Panc1 (cell line): ENCODE results near the gene CMTM7. TPM values are rescaled to one million over a fixed set of nuclear protein-coding genes. Genes with fewer than 3 reads are reported as not detected.
A peak's percentile ranks its signal among the peaks of the same experiment; 100 is the strongest.

Experiments used
- ATAC-seq: fragments of 200-7000 bp; cut with Tn5 transposase; 2 replicates; pipeline ENCODE4 v1.9.1; 2020; ENCODE audit warnings: mild to moderate bottlenecking, moderate library complexity
- BruUV-seq: library from RNA; stranded (reverse); fragments of 400-500 nt; replicated peaks from 2 replicates; lab custom pipeline; 2021; lab: Mats Ljungman, UMichigan
- CTCF ChIA-PET: fragments of 300-600 bp; sonication (Branson Sonifier 250); formaldehyde crosslinking; loops from one replicate; lab custom pipeline; 2022; ENCODE audit warnings: antibody characterized with exemption; lab: Charles Lee
- POLR2A ChIA-PET: fragments of 300-600 bp; sonication (Branson Sonifier 250); formaldehyde crosslinking; loops from one replicate; lab custom pipeline; 2022; ENCODE audit warnings: antibody characterized with exemption; lab: Charles Lee
- DNase-seq: peaks from one replicate; pipeline ENCODE4 v3.0.0-alpha.2; 2010; ENCODE audit warnings: low read depth, low spot score
- H3K27ac ChIP-seq: 2 replicates; pipeline ENCODE4 v1.5.1; 2011; ENCODE audit warnings: mild to moderate bottlenecking, low read length, inconsistent platforms
- H3K27me3 ChIP-seq: fragments of 200-500 bp; sonication (Bioruptor generic); 2 replicates; pipeline ENCODE4 v1.6.0; 2014; ENCODE audit warnings: low read length, inconsistent platforms; ENCODE audit not compliant: control insufficient read depth, insufficient read depth
- H3K36me3 ChIP-seq: fragments of 200-500 bp; sonication (Bioruptor generic); 2 replicates; pipeline ENCODE4 v1.5.1; 2014; ENCODE audit warnings: inconsistent platforms, mild to moderate bottlenecking, low read length, moderate library complexity; ENCODE audit not compliant: control insufficient read depth, insufficient read depth
- H3K4me1 ChIP-seq: 2 replicates; pipeline ENCODE4 v1.5.1; 2011; ENCODE audit warnings: inconsistent platforms, mild to moderate bottlenecking, low read length, moderate library complexity; ENCODE audit not compliant: control insufficient read depth, insufficient read depth
- H3K4me3 ChIP-seq, 2 experiments: 2 replicates each; pipeline ENCODE4 v1.5.1; 2011 to 2012; ENCODE audit warnings: low read depth in 2 of 2, low read length in 2 of 2, mild to moderate bottlenecking in 2 of 2, inconsistent platforms in 1 of 2, moderate library complexity in 1 of 2
- H3K9me3 ChIP-seq: fragments of 200-500 bp; sonication (Bioruptor generic); 2 replicates; pipeline ENCODE4 v1.5.1; 2014; ENCODE audit warnings: low read depth, mild to moderate bottlenecking, inconsistent platforms, low read length, moderate library complexity; ENCODE audit not compliant: control insufficient read depth, insufficient read depth
- POLR2AphosphoS5 ChIP-seq: IDR thresholded peaks from 2 replicates; pipeline ENCODE4 v1.6.1; 2012; ENCODE audit warnings: mild to moderate bottlenecking, low read depth, low read length, moderate library complexity
- SIN3A ChIP-seq: IDR thresholded peaks from 2 replicates; pipeline ENCODE4 v1.6.1; 2012; ENCODE audit warnings: low read depth, mild to moderate bottlenecking, low read length, moderate library complexity, borderline replicate concordance; ENCODE audit not compliant: insufficient read depth
- TCF7L2 ChIP-seq: IDR thresholded peaks from 2 replicates; pipeline ENCODE4 v1.6.1; 2011; ENCODE audit warnings: mild to moderate bottlenecking, low read depth, low read length, inconsistent platforms
- in situ Hi-C: cut with HindIII; loops from 2 replicates; pipeline ENCODE4 v1.10.0; 2016; ENCODE audit warnings: low sequenced_read_pairs, low pct_unique_long_range_greater_than_20kb
- intact Hi-C: fragments of 100-400 bp; cut with micrococcal nuclease; formaldehyde crosslinking; loops from one replicate; pipeline ENCODE4 v1.10.0; 2022; ENCODE audit not compliant: unreplicated experiment
- total RNA-seq: library from RNA; stranded (reverse); gene quantifications from one replicate; pipeline ENCODE4 v1.2.1, GENCODE V29; 2021; ENCODE audit not compliant: unreplicated experiment
- TF ChIP-seq, protein P1 (sequence below): fragments of 450-650 bp; IDR thresholded peaks from 2 replicates; pipeline ENCODE4 v1.5.1; 2017; ENCODE audit warnings: mild to moderate bottlenecking
- TF ChIP-seq, protein P2 (sequence below), 2 experiments: IDR thresholded peaks; 2 replicates each; pipeline ENCODE4 v1.6.1; 2011 to 2012; ENCODE audit warnings: low read depth in 2 of 2, control low read depth in 1 of 2, low read length in 1 of 2, mild to moderate bottlenecking in 1 of 2, moderate library complexity in 1 of 2; ENCODE audit not compliant: insufficient read depth in 1 of 2

CMTM7 gene
- total RNA-seq, 1 experiment from 2014 or later: 43.5 TPM

DNA sequence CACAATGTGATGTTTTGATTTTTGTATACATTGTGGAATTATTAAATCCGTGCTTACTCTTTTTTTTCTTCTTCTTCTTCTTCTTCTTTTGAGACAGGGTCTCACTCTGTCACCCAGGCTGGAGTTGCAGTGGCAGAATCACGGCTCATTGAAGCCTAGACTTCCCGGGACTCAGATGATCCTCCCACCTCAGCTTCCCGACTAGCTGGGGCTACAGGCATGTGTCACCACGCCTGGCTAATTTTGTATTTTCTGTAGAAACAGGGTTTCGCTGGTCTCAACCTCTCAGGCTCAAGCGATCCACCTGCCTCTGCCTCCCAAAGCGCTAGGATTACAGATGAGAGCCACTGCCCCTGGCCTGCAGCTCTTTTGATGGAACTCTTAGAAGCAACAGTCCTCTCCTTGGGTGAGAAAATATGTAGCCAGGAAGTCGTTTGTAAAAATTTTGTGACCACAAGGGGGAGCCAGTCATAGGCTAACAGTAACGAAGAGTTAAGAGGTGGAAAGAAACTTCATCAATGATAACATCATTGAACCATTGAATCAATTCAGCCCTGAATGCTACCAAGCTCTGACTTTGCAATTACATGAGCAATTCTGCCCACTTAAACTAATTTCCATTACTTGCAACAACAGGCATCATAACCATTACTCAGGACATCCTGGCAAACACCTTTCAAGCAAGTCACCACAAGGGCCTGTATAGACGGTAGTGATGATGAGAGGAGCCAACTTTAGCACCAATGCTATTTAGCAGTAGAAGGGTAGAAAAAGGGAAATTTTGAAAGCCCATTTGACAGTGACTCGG lies 16.7 kb upstream of the CMTM7 start:
- ATAC-seq (peak; percentile 84), DNase-seq (peak; percentile 42)
- Histone ChIP-seq H3K9me3 (no peaks in the 10 kb centered on the region), H3K4me1 (no peaks in the 10 kb centered on the region), H3K36me3 (no peaks in the 10 kb centered on the region), H3K4me3 (no peak overlapping the region), H3K27ac (no peak overlapping the region), H3K27me3 (no peaks in the 10 kb centered on the region)
- no TSS peak for BruUV-seq
- ChIA-PET CTCF (interaction anchor here (0.7 to 1.2 kb wide), 3 partner anchors 8 to 315 kb away, joined by 3 read pairs; no protein-coding TSS in a partner anchor), POLR2A (interaction anchor here (0.5 kb wide), 1 partner anchor 20 kb away, joined by 3 read pairs; no protein-coding TSS in a partner anchor)
- no peak for TF ChIP-seq SIN3A
- TF ChIP-seq, protein P1, sequence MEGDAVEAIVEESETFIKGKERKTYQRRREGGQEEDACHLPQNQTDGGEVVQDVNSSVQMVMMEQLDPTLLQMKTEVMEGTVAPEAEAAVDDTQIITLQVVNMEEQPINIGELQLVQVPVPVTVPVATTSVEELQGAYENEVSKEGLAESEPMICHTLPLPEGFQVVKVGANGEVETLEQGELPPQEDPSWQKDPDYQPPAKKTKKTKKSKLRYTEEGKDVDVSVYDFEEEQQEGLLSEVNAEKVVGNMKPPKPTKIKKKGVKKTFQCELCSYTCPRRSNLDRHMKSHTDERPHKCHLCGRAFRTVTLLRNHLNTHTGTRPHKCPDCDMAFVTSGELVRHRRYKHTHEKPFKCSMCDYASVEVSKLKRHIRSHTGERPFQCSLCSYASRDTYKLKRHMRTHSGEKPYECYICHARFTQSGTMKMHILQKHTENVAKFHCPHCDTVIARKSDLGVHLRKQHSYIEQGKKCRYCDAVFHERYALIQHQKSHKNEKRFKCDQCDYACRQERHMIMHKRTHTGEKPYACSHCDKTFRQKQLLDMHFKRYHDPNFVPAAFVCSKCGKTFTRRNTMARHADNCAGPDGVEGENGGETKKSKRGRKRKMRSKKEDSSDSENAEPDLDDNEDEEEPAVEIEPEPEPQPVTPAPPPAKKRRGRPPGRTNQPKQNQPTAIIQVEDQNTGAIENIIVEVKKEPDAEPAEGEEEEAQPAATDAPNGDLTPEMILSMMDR: peak; percentile 74
- intact Hi-C loops (no loop called here), in situ Hi-C loops (no loop called here)

DNA sequence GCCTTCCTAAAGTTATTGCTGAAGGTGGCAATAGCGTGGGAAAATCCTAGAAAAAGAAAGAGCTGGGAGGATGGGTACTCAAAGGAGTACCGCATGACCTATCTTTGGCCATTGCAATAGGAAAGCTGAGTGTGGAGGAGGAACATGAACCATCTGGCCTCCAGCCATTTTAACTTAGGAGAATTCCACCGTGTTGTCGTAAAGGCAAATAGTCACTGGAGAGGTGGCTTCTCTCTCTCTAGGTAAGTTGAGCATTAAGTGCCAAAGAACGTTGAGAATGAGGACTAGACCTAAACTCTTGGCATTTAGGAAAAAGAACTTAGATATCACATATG lies 16.1 kb upstream of the CMTM7 start:
- Histone ChIP-seq H3K4me1 (no peaks in the 10 kb centered on the region), H3K27ac (no peak overlapping the region)

More for the DNA sequence above, 16.1 kb upstream of the CMTM7 start:
- DNase-seq: no peak
- no peak for ATAC-seq
- no peak overlapping the region for H3K4me3 ChIP-seq
- no TSS peak for BruUV-seq
- CTCF ChIA-PET: interaction anchor here (1.2 kb wide), 1 partner anchor 314 kb away, joined by 3 read pairs; no protein-coding TSS in a partner anchor
- no peaks in the 10 kb centered on the region for H3K27me3 ChIP-seq
- no peaks in the 10 kb centered on the region for H3K36me3 ChIP-seq
- POLR2A ChIA-PET: no interaction called here
- TF ChIP-seq SIN3A: no peak
- TF ChIP-seq, protein P1: no peak
- no peak for TF ChIP-seq TCF7L2
- TF ChIP-seq, protein P2, sequence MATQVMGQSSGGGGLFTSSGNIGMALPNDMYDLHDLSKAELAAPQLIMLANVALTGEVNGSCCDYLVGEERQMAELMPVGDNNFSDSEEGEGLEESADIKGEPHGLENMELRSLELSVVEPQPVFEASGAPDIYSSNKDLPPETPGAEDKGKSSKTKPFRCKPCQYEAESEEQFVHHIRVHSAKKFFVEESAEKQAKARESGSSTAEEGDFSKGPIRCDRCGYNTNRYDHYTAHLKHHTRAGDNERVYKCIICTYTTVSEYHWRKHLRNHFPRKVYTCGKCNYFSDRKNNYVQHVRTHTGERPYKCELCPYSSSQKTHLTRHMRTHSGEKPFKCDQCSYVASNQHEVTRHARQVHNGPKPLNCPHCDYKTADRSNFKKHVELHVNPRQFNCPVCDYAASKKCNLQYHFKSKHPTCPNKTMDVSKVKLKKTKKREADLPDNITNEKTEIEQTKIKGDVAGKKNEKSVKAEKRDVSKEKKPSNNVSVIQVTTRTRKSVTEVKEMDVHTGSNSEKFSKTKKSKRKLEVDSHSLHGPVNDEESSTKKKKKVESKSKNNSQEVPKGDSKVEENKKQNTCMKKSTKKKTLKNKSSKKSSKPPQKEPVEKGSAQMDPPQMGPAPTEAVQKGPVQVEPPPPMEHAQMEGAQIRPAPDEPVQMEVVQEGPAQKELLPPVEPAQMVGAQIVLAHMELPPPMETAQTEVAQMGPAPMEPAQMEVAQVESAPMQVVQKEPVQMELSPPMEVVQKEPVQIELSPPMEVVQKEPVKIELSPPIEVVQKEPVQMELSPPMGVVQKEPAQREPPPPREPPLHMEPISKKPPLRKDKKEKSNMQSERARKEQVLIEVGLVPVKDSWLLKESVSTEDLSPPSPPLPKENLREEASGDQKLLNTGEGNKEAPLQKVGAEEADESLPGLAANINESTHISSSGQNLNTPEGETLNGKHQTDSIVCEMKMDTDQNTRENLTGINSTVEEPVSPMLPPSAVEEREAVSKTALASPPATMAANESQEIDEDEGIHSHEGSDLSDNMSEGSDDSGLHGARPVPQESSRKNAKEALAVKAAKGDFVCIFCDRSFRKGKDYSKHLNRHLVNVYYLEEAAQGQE (IDR thresholded peaks at IDR 0.05; ENCODE audit: insufficient read depth in 1 of 2, low read depth in 2 of 2, low read length in 1 of 2): no peak
- no peak for TF ChIP-seq POLR2AphosphoS5
- in situ Hi-C loops (no loop called here), intact Hi-C loops (no loop called here)
- no peaks in the 10 kb centered on the region for H3K9me3 ChIP-seq
